ENCODE results near the gene SIK3. TPM values are rescaled to one million over a fixed set of nuclear protein-coding genes. Genes with fewer than 3 reads are reported as not detected.
A peak's percentile ranks its signal among the peaks of the same experiment; 100 is the strongest.

SIK3 gene
- total RNA-seq, 1 experiment from 2014 or later = 34.4 TPM

GRCh38 chr11:116833491-116833815 is 264.8 kb downstream of the SIK3 start:
- DNase-seq (ENCODE audit: low spot score) (no peak), ATAC-seq (no peak)
- ChIA-PET CTCF (interaction anchor here (6.0 kb wide), 1 partner anchor 43 kb away, joined by 358 read pairs; the partner anchor contains the start of genes APOA5 and ZPR1), POLR2A (no interaction called here)
- no peak for TF ChIP-seq SOX15 (CRISPR knock-in tag; IDR thresholded peaks at IDR 0.05)
- no peak for TF ChIP-seq ZNF263 (CRISPR knock-in tag; IDR thresholded peaks at IDR 0.05; ENCODE audit: low read depth)
- no peak for TF ChIP-seq FOXK1 (CRISPR knock-in tag; IDR thresholded peaks at IDR 0.05)
- no peak for TF ChIP-seq MAX (CRISPR knock-in tag; IDR thresholded peaks at IDR 0.05)
- TF ChIP-seq CBFB (CRISPR knock-in tag; IDR thresholded peaks at IDR 0.05; ENCODE audit: low read depth) = no peak
- TF ChIP-seq GABPB1 (CRISPR knock-in tag; IDR thresholded peaks at IDR 0.05) = no peak
- no peak overlapping the region for H3K27ac Mint-ChIP-seq
- H3K4me3 Mint-ChIP-seq = no peak overlapping the region
- peaks cover 11% of the 10 kb centered on the region for H3K27me3 Mint-ChIP-seq (ENCODE audit: low read depth)
- H3K36me3 Mint-ChIP-seq = no peaks in the 10 kb centered on the region
- peaks cover 13% of the 10 kb centered on the region for H3K4me1 Mint-ChIP-seq
- peaks cover 3% of the 10 kb centered on the region; the same call in 1 of the 2 replicates for H3K9me3 Mint-ChIP-seq

DNA sequence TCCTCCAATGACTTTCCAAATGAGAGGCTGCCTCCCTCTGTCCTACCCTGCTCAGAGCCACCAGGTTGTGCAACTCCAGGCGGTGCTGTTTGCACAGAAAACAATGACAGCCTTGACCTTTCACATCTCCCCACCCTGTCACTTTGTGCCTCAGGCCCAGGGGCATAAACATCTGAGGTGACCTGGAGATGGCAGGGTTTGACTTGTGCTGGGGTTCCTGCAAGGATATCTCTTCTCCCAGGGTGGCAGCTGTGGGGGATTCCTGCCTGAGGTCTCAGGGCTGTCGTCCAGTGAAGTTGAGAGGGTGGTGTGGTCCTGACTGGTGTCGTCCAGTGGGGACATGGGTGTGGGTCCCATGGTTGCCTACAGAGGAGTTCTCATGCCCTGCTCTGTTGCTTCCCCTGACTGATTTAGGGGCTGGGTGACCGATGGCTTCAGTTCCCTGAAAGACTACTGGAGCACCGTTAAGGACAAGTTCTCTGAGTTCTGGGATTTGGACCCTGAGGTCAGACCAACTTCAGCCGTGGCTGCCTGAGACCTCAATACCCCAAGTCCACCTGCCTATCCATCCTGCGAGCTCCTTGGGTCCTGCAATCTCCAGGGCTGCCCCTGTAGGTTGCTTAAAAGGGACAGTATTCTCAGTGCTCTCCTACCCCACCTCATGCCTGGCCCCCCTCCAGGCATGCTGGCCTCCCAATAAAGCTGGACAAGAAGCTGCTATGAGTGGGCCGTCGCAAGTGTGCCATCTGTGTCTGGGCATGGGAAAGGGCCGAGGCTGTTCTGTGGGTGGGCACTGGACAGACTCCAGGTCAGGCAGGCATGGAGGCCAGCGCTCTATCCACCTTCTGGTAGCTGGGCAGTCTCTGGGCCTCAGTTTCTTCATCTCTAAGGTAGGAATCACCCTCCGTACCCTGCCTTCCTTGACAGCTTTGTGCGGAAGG is 265.6 kb downstream of the SIK3 start:
- CTCF ChIA-PET = interaction anchor here (1.0 to 6.0 kb wide), 2 partner anchors 41 to 42 kb away, joined by 6 to 358 read pairs; partner anchors contain the start of genes APOA5 and ZPR1
- Mint-ChIP-seq H3K4me1 (peaks cover 10% of the 10 kb centered on the region), H3K27ac (no peak overlapping the region), H3K36me3 (no peaks in the 10 kb centered on the region), H3K4me3 (no peak overlapping the region), H3K9me3 (peaks cover 3% of the 10 kb centered on the region; the same call in 1 of the 2 replicates), H3K27me3 (ENCODE audit: low read depth) (peaks cover 11% of the 10 kb centered on the region)
- POLR2A ChIA-PET = no interaction called here
- peak; percentile 89 for TF ChIP-seq GABPB1 (CRISPR knock-in tag; IDR thresholded peaks at IDR 0.05)
- no peak for TF ChIP-seq ZNF512 (CRISPR knock-in tag; IDR thresholded peaks at IDR 0.05; ENCODE audit: borderline replicate concordance)
- no peak for ATAC-seq
- DNase-seq (ENCODE audit: low spot score) = no peak

DNA sequence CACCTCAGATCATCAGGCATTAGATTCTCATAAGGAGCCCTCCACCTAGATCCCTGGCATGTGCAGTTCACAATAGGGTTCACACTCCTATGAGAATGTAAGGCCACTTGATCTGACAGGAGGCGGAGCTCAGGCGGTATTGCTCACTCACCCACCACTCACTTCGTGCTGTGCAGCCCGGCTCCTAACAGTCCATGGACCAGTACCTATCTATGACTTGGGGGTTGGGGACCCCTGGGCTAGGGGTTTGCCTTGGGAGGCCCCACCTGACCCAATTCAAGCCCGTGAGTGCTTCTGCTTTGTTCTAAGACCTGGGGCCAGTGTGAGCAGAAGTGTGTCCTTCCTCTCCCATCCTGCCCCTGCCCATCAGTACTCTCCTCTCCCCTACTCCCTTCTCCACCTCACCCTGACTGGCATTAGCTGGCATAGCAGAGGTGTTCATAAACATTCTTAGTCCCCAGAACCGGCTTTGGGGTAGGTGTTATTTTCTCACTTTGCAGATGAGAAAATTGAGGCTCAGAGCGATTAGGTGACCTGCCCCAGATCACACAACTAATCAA is 266.4 kb downstream of the SIK3 start:
- Mint-ChIP-seq H3K36me3 (no peaks in the 10 kb centered on the region), H3K4me1 (peaks cover 8% of the 10 kb centered on the region), H3K27ac (no peak overlapping the region), H3K9me3 (peaks cover 3% of the 10 kb centered on the region; the same call in 1 of the 2 replicates), H3K4me3 (no peak overlapping the region), H3K27me3 (ENCODE audit: low read depth) (peaks cover 11% of the 10 kb centered on the region)
- CTCF ChIA-PET = interaction anchor here (1.0 kb wide), 1 partner anchor 41 kb away, joined by 6 read pairs; the partner anchor contains the start of gene APOA5
- DNase-seq (ENCODE audit: low spot score) (no peak), ATAC-seq (no peak)
- TF ChIP-seq JUN (CRISPR knock-in tag; IDR thresholded peaks at IDR 0.05) (no peak), NFATC4 (CRISPR knock-in tag; IDR thresholded peaks at IDR 0.05) (no peak), RELA (CRISPR knock-in tag; IDR thresholded peaks at IDR 0.05; ENCODE audit: borderline replicate concordance) (no peak), ZNF263 (CRISPR knock-in tag; IDR thresholded peaks at IDR 0.05; ENCODE audit: low read depth) (no peak), MXD4 (CRISPR knock-in tag; IDR thresholded peaks at IDR 0.05; ENCODE audit: borderline replicate concordance) (no peak), E2F1 (CRISPR knock-in tag; IDR thresholded peaks at IDR 0.05) (no peak), TEAD4 (CRISPR knock-in tag; IDR thresholded peaks at IDR 0.05) (no peak), KAT7 (CRISPR knock-in tag; IDR thresholded peaks at IDR 0.05; ENCODE audit: borderline replicate concordance) (no peak), TCF7 (CRISPR knock-in tag; IDR thresholded peaks at IDR 0.05; ENCODE audit: low read depth) (no peak), ATF6 (CRISPR knock-in tag; IDR thresholded peaks at IDR 0.05) (no peak), ESRRA (CRISPR knock-in tag; IDR thresholded peaks at IDR 0.05; ENCODE audit: borderline replicate concordance) (no peak), ETV6 (CRISPR knock-in tag; IDR thresholded peaks at IDR 0.05) (no peak)
- TF ChIP-seq, protein P1, sequence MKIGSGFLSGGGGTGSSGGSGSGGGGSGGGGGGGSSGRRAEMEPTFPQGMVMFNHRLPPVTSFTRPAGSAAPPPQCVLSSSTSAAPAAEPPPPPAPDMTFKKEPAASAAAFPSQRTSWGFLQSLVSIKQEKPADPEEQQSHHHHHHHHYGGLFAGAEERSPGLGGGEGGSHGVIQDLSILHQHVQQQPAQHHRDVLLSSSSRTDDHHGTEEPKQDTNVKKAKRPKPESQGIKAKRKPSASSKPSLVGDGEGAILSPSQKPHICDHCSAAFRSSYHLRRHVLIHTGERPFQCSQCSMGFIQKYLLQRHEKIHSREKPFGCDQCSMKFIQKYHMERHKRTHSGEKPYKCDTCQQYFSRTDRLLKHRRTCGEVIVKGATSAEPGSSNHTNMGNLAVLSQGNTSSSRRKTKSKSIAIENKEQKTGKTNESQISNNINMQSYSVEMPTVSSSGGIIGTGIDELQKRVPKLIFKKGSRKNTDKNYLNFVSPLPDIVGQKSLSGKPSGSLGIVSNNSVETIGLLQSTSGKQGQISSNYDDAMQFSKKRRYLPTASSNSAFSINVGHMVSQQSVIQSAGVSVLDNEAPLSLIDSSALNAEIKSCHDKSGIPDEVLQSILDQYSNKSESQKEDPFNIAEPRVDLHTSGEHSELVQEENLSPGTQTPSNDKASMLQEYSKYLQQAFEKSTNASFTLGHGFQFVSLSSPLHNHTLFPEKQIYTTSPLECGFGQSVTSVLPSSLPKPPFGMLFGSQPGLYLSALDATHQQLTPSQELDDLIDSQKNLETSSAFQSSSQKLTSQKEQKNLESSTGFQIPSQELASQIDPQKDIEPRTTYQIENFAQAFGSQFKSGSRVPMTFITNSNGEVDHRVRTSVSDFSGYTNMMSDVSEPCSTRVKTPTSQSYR (CRISPR knock-in tag; IDR thresholded peaks at IDR 0.05) = no peak
- POLR2A ChIA-PET = no interaction called here

Measured in WTC11 (cell line).